ENCODE results near the gene STX17. TPM values are rescaled to one million over a fixed set of nuclear protein-coding genes. Genes with fewer than 3 reads are reported as not detected.

The STX17 gene
- polyA plus RNA-seq, 1 experiment, result 16.7 TPM

DNA sequence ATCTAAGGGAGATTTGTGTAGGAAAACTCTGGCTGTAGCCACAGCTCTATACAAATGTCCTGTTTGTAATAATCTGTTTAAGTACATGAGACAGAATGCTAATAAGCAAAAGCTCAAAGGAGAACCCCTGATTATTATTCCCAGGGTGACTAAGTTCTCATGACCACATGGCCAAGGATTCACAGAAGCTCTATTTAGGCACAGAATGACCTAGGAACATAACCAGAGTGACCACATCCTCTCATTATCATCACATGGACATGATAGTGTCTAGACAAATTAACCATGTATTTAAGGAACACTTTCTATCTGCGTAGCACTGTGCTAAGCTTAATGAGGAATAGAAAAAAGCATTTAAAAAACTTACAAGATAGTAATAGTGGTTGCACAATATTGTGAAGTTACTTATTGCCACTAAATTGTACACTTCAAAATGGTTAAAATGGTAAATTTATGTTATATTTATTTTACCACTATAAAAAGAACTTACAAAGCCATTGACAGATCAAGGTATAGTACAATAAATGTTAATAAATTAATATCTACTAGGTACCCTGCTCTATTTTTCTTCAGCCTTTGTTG, 56.3 kb downstream of the STX17 start:
- ChIA-PET CTCF (interaction anchor here (2.9 kb wide), 1 partner anchor 15 kb away, joined by 11 read pairs; no protein-coding TSS in a partner anchor), POLR2A (no interaction called here)
- Histone ChIP-seq H3K9me3 (ENCODE audit: control insufficient read depth, insufficient read depth, low read length) (no peaks in the 10 kb centered on the region), H3K27me3 (ENCODE audit: control insufficient read depth, insufficient read depth, low read length) (no peaks in the 10 kb centered on the region), H3K4me3 (ENCODE audit: low read depth, low read length) (no peak overlapping the region), H3K27ac (ENCODE audit: low read depth, low read length) (no peak overlapping the region)
- no peak for DNase-seq (ENCODE audit: low read depth, low spot score)
- TF ChIP-seq, protein P1, sequence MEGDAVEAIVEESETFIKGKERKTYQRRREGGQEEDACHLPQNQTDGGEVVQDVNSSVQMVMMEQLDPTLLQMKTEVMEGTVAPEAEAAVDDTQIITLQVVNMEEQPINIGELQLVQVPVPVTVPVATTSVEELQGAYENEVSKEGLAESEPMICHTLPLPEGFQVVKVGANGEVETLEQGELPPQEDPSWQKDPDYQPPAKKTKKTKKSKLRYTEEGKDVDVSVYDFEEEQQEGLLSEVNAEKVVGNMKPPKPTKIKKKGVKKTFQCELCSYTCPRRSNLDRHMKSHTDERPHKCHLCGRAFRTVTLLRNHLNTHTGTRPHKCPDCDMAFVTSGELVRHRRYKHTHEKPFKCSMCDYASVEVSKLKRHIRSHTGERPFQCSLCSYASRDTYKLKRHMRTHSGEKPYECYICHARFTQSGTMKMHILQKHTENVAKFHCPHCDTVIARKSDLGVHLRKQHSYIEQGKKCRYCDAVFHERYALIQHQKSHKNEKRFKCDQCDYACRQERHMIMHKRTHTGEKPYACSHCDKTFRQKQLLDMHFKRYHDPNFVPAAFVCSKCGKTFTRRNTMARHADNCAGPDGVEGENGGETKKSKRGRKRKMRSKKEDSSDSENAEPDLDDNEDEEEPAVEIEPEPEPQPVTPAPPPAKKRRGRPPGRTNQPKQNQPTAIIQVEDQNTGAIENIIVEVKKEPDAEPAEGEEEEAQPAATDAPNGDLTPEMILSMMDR (IDR thresholded peaks at IDR 0.05; ENCODE audit: low read depth, low read length), result no peak

DNA sequence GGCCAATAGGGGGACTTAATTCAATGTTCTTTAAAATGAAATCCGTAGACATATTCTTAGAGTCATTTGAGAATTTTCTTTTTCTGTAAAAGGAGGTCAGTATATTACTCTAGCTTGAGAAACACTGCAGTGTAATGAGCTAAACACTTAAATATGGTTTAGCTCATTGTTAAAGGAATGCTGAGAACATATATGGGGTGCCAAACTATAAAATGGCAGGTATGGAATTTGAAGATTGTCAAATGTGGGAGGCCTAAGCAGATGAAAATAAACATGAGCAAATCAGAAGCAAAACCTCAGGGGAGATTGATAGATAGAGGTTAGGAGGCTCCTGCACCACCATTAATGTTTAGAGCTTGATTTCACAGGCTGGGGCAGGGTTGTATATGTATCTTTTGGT, 57.9 kb downstream of the STX17 start:
- POLR2A ChIA-PET, result no interaction called here
- H3K27ac ChIP-seq (ENCODE audit: low read depth, low read length), result no peak overlapping the region
- no peak overlapping the region for H3K4me3 ChIP-seq (ENCODE audit: low read depth, low read length)
- TF ChIP-seq, protein P1 (IDR thresholded peaks at IDR 0.05; ENCODE audit: low read depth, low read length), result no peak
- CTCF ChIA-PET, result interaction anchor here (1.5 to 2.9 kb wide), 2 partner anchors 16 to 47 kb away, joined by 4 to 11 read pairs; no protein-coding TSS in a partner anchor
- H3K9me3 ChIP-seq (ENCODE audit: control insufficient read depth, insufficient read depth, low read length), result no peaks in the 10 kb centered on the region
- H3K27me3 ChIP-seq (ENCODE audit: control insufficient read depth, insufficient read depth, low read length), result no peaks in the 10 kb centered on the region
- DNase-seq (ENCODE audit: low read depth, low spot score), result no peak

DNA sequence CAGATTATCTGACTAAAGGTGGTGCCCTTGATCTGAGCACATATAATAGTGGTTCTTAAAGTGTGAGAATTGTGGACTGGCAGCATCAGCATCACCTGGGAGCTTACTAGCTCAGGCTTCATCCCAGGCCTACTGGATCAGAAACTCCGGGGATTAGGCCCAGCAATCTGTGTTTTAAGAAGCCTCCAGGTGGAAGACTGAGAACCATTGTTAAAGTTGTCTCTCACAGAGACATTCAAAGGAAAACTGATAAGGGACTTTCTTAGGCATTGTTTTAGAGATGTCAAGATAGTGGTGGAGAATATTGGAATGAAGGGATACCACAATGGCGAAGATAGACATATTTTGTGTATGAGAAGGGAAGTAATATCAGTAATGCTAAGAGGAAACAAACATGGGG, 59.5 kb downstream of the STX17 start:
- ChIA-PET POLR2A (no interaction called here), CTCF (no interaction called here)
- no peak for DNase-seq (ENCODE audit: low read depth, low spot score)
- TF ChIP-seq, protein P1 (IDR thresholded peaks at IDR 0.05; ENCODE audit: low read depth, low read length), result no peak
- Histone ChIP-seq H3K27ac (ENCODE audit: low read depth, low read length) (no peak overlapping the region), H3K4me3 (ENCODE audit: low read depth, low read length) (no peak overlapping the region), H3K9me3 (ENCODE audit: control insufficient read depth, insufficient read depth, low read length) (no peaks in the 10 kb centered on the region), H3K27me3 (ENCODE audit: control insufficient read depth, insufficient read depth, low read length) (no peaks in the 10 kb centered on the region)

DNA sequence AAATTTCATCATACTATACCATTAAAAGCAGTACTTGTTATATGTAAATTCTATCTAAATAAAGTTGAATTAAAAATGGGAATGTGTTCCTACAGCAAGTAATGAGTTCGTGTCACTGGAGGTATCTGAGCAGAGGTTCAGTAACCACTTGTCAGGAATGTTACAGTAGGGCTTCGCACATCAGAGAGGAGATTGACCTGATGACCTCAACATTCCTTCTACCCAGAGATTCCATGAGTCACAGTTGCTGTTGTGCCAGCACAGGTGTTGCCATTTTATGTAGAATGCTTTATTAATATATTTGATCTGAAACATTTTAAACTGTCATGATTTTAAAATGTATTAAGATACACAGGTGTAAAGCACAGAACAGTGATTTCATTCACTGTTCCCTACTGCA, 60.3 kb downstream of the STX17 start:
- CTCF ChIA-PET, result no interaction called here
- no peaks in the 10 kb centered on the region for H3K9me3 ChIP-seq (ENCODE audit: control insufficient read depth, insufficient read depth, low read length)
- H3K27me3 ChIP-seq (ENCODE audit: control insufficient read depth, insufficient read depth, low read length), result no peaks in the 10 kb centered on the region
- no peak overlapping the region for H3K27ac ChIP-seq (ENCODE audit: low read depth, low read length)
- POLR2A ChIA-PET, result no interaction called here
- no peak overlapping the region for H3K4me3 ChIP-seq (ENCODE audit: low read depth, low read length)
- TF ChIP-seq, protein P1 (IDR thresholded peaks at IDR 0.05; ENCODE audit: low read depth, low read length), result no peak
- DNase-seq (ENCODE audit: low read depth, low spot score), result no peak

DNA sequence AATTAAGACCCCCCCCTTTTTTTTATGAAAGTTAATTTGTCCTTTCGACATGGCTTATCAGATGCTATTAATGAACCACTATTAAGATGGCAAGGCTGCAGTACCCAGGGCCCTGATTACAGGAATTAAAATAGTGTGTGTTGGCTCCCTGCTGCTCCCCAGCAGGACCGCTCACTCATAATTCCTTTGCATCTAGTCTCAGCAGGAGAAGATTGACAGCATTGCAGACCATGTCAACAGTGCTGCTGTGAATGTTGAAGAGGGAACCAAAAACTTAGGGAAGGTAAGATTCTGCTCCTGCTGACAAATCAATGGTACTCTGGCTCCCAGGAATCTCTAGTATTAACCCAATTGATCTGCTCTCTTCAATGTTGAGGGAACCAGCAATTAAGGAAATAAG, 61.0 kb downstream of the STX17 start:
- no peak overlapping the region for H3K27ac ChIP-seq (ENCODE audit: low read depth, low read length)

More for the DNA sequence above, 61.0 kb downstream of the STX17 start:
- ChIA-PET POLR2A (no interaction called here), CTCF (no interaction called here)
- DNase-seq (ENCODE audit: low read depth, low spot score), result no peak
- no peaks in the 10 kb centered on the region for H3K27me3 ChIP-seq (ENCODE audit: control insufficient read depth, insufficient read depth, low read length)
- H3K4me3 ChIP-seq (ENCODE audit: low read depth, low read length), result no peak overlapping the region
- TF ChIP-seq, protein P1 (IDR thresholded peaks at IDR 0.05; ENCODE audit: low read depth, low read length), result no peak
- H3K9me3 ChIP-seq (ENCODE audit: control insufficient read depth, insufficient read depth, low read length), result no peaks in the 10 kb centered on the region
